H1 (cell line): ENCODE data around the gene ZBTB47. TPM values are rescaled to one million over a fixed set of nuclear protein-coding genes. Genes with fewer than 3 reads are reported as not detected.

Experiments
- CTCF ChIA-PET: fragments of 300-600 bp; sonication (Branson Sonifier 250); formaldehyde crosslinking; loops from one replicate; lab custom pipeline; 2021; ENCODE audit not compliant: partially characterized antibody; lab: Charles Lee
- POLR2A ChIA-PET: fragments of 300-600 bp; sonication (Branson Sonifier 250); formaldehyde crosslinking; loops from one replicate; lab custom pipeline; 2021; ENCODE audit warnings: inconsistent platforms; ENCODE audit not compliant: partially characterized antibody; lab: Charles Lee
- DNase-seq, 2 experiments: peaks; one replicate each; pipeline versions ENCODE4 v3.0.0 to v3.0.0-alpha.2; 2010 to 2022; ENCODE audit warnings: low spot score in 2 of 2, low read depth in 1 of 2, mixed read lengths in 1 of 2
- FAIRE-seq: peaks from 2 replicates; lab custom pipeline; 2011; peaks lifted over from hg19 to GRCh38; lab: Jason Lieb, UNC
- H2AFZ ChIP-seq: 2 replicates; pipeline ENCODE4 v1.8.1; 2012; ENCODE audit warnings: low read length, inconsistent platforms
- H2AK5ac ChIP-seq: 2 replicates; pipeline ENCODE4 v1.6.1; 2013; ENCODE audit warnings: low read depth, low read length
- H2BK120ac ChIP-seq: replicated peaks from 2 replicates; pipeline ENCODE3; 2013; ENCODE audit warnings: low read depth, low read length, inconsistent platforms
- H2BK12ac ChIP-seq: 2 replicates; pipeline ENCODE4 v1.6.1; 2013; ENCODE audit warnings: low read depth, low read length
- H2BK15ac ChIP-seq: 2 replicates; pipeline ENCODE4 v1.6.1; 2013; ENCODE audit warnings: low read length
- H2BK20ac ChIP-seq: 2 replicates; pipeline ENCODE4 v1.6.1; 2013; ENCODE audit warnings: low read length
- H2BK5ac ChIP-seq: 2 replicates; pipeline ENCODE4 v1.6.1; 2013; ENCODE audit warnings: low read depth, low read length
- H3K14ac ChIP-seq: 2 replicates; pipeline ENCODE4 v1.6.1; 2013; ENCODE audit warnings: inconsistent platforms; ENCODE audit not compliant: insufficient read length
- H3K18ac ChIP-seq: 2 replicates; pipeline ENCODE4 v1.6.1; 2013; ENCODE audit warnings: low read length; ENCODE audit errors: extremely low read depth
- H3K23ac ChIP-seq: 2 replicates; pipeline ENCODE4 v1.6.1; 2013; ENCODE audit warnings: inconsistent platforms; ENCODE audit not compliant: insufficient read length
- H3K23me2 ChIP-seq: 2 replicates; pipeline ENCODE4 v1.6.1; 2013; ENCODE audit warnings: low read depth, low read length
- H3K27ac ChIP-seq: 2 replicates; pipeline ENCODE4 v1.6.1; 2011; ENCODE audit warnings: low read depth, low read length, inconsistent platforms
- H3K27me3 ChIP-seq, 4 experiments: replicated peaks in 1 of 4; 1 replicate in 1 of 4; 2 replicates in 3 of 4; pipeline versions ENCODE4 v1.6.1 to v1.8.1; 2011 to 2013; ENCODE audit warnings: low read length in 3 of 4, mild to moderate bottlenecking in 3 of 4, inconsistent platforms in 2 of 4, mixed read lengths in 2 of 4, moderate library complexity in 1 of 4; ENCODE audit not compliant: control insufficient read depth in 3 of 4, insufficient read depth in 3 of 4; ENCODE audit errors: extremely low read depth in 1 of 4
- H3K36me3 ChIP-seq, 4 experiments: 2 replicates each; pipeline versions ENCODE4 v1.6.1 to v1.8.1; 2011 to 2013; ENCODE audit warnings: mild to moderate bottlenecking in 4 of 4, low read length in 3 of 4, moderate library complexity in 2 of 4, control low read depth in 1 of 4, inconsistent platforms in 1 of 4; ENCODE audit not compliant: insufficient read depth in 4 of 4, control insufficient read depth in 2 of 4
- H3K4ac ChIP-seq: replicated peaks from 2 replicates; pipeline ENCODE3; 2013; ENCODE audit warnings: low read length, low read depth, mixed read lengths, inconsistent platforms; ENCODE audit not compliant: insufficient read length
- H3K4me1 ChIP-seq, 4 experiments: replicated peaks in 1 of 4; 1 replicate in 1 of 4; 2 replicates in 3 of 4; pipeline versions ENCODE4 v1.6.1 to v1.8.1; 2011 to 2013; ENCODE audit warnings: low read length in 3 of 4, inconsistent platforms in 2 of 4, mixed read lengths in 1 of 4; ENCODE audit not compliant: insufficient read depth in 4 of 4, control insufficient read depth in 3 of 4
- H3K4me2 ChIP-seq, 2 experiments: 2 replicates each; pipeline versions ENCODE4 v1.6.1 to v1.8.1; 2011 to 2013; ENCODE audit warnings: low read depth in 2 of 2, low read length in 2 of 2, control low read depth in 1 of 2, inconsistent platforms in 1 of 2, mild to moderate bottlenecking in 1 of 2; ENCODE audit not compliant: insufficient read depth in 1 of 2
- H3K4me3 ChIP-seq, 4 experiments: fragments of 200-600, 300-600 bp in 1 of 4; sonication (generic), shearing (Covaris generic), sonication (Bioruptor Twin) in 1 of 4; 2 replicates each; pipeline versions ENCODE4 v1.5.1 to v1.8.1; 2011 to 2016; ENCODE audit warnings: low read length in 4 of 4, low read depth in 3 of 4, control low read depth in 2 of 4, inconsistent platforms in 2 of 4, mild to moderate bottlenecking in 2 of 4, mixed read lengths in 1 of 4, moderate library complexity in 1 of 4; ENCODE audit not compliant: insufficient read depth in 2 of 4; ENCODE audit errors: extremely low read depth in 1 of 4
- H3K56ac ChIP-seq: replicated peaks from 2 replicates; pipeline ENCODE3; 2013; ENCODE audit warnings: low read depth, mild to moderate bottlenecking, mixed read lengths, low read length, inconsistent platforms; ENCODE audit not compliant: insufficient read length
- H3K79me1 ChIP-seq: 2 replicates; pipeline ENCODE4 v1.6.1; 2013; ENCODE audit warnings: low read depth, low read length, control low read depth
- H3K79me2 ChIP-seq, 2 experiments: 2 replicates each; pipeline versions ENCODE4 v1.6.1 to v1.8.1; 2012 to 2013; ENCODE audit warnings: low read length in 2 of 2, mild to moderate bottlenecking in 2 of 2, inconsistent platforms in 1 of 2; ENCODE audit not compliant: insufficient read depth in 2 of 2, control insufficient read depth in 1 of 2
- H3K9ac ChIP-seq, 4 experiments: replicated peaks in 1 of 4; 1 replicate in 1 of 4; 2 replicates in 3 of 4; pipeline versions ENCODE4 v1.6.1 to v1.8.1; 2011 to 2013; ENCODE audit warnings: low read depth in 3 of 4, low read length in 3 of 4, control low read depth in 2 of 4, mild to moderate bottlenecking in 2 of 4, moderate library complexity in 2 of 4, inconsistent platforms in 1 of 4; ENCODE audit errors: extremely low read depth in 1 of 4
- H3K9me3 ChIP-seq, 2 experiments: 2 replicates each; pipeline versions ENCODE4 v1.6.1 to v1.8.1; 2012 to 2013; ENCODE audit warnings: mild to moderate bottlenecking in 2 of 2, moderate library complexity in 2 of 2, control low read depth in 1 of 2, inconsistent platforms in 1 of 2, low read depth in 1 of 2, low read length in 1 of 2, mixed read lengths in 1 of 2; ENCODE audit not compliant: insufficient read depth in 2 of 2
- H4K20me1 ChIP-seq, 2 experiments: replicated peaks in 1 of 2; 2 replicates each; pipeline versions ENCODE3 to v1.8.1; 2011 to 2013; ENCODE audit warnings: inconsistent platforms in 2 of 2, low read length in 2 of 2, mild to moderate bottlenecking in 1 of 2; ENCODE audit not compliant: insufficient read depth in 2 of 2, control insufficient read depth in 1 of 2
- H4K5ac ChIP-seq: 2 replicates; pipeline ENCODE4 v1.6.1; 2013; ENCODE audit warnings: low read length, low read depth, mixed read lengths, inconsistent platforms; ENCODE audit not compliant: insufficient read length
- H4K8ac ChIP-seq: 2 replicates; pipeline ENCODE4 v1.8.0; 2013; ENCODE audit warnings: mild to moderate bottlenecking, moderate library complexity, low read length, inconsistent platforms; ENCODE audit not compliant: insufficient read depth; ENCODE audit errors: extremely low read depth
- H4K91ac ChIP-seq: replicated peaks from 2 replicates; pipeline ENCODE3; 2013; ENCODE audit warnings: low read length, mixed read lengths, inconsistent platforms; ENCODE audit not compliant: insufficient read length
- EZH2 ChIP-seq: fragments of 200-600 bp; sonication (generic); IDR thresholded peaks from 2 replicates; pipeline ENCODE4 v1.7.1; 2012; ENCODE audit warnings: low read depth, mild to moderate bottlenecking, moderate library complexity, low read length, inconsistent platforms; ENCODE audit not compliant: severe bottlenecking
- TCF12 ChIP-seq: IDR thresholded peaks from 2 replicates; pipeline ENCODE4 v1.6.1; 2011; ENCODE audit warnings: low read depth, mild to moderate bottlenecking, low read length
- WGBS, 2 experiments: shearing (Covaris generic) in 1 of 2; methylation state at CpG; one replicate each; pipeline versions ENCODE4 v1.1.6 to v1.1.7; 2013 to 2015; ENCODE audit warnings: low lambda C conversion rate in 2 of 2, mixed read lengths in 2 of 2, inconsistent platforms in 1 of 2, low coverage in 1 of 2, missing lambda C conversion rate in 1 of 2; ENCODE audit not compliant: insufficient replicate concordance in 2 of 2, insufficient coverage in 1 of 2, insufficient read length in 1 of 2; ENCODE audit errors: extremely low coverage in 1 of 2, missing lambda C conversion rate in 1 of 2; 5-methylcytosine and 5-hydroxymethylcytosine counted together
- polyA plus RNA-seq, 7 experiments: library from polyadenylated mRNA; depleted of rRNA in 3 of 7; stranded (reverse) in 5 of 7; unstranded in 2 of 7; fragments of >200 nt in 5 of 7; fragments of 200-250 nt in 2 of 7; gene quantifications; 1 replicate in 5 of 7; 2 replicates in 1 of 7; 4 replicates in 1 of 7; pipeline versions ENCODE4 v1.2.1 to v1.2.3, GENCODE V29; 2011 to 2013; ENCODE audit warnings: missing spikeins in 2 of 7, mixed read lengths in 2 of 7
- total RNA-seq: library from RNA; stranded (reverse); fragmentation: NEBNext Ultra II Directional; extraction: Animal tissue kit (Norgen Biotek cat#: 25700); gene quantifications from 2 replicates; pipeline ENCODE4 v1.2.1, GENCODE V29; 2021

Gene ZBTB47
- total and polyA plus RNA-seq, 2 of the 8 experiments (the other 6 are each of a cell fraction or from before 2014, with no cell fraction given): 2.8 to 4.1 TPM

DNA sequence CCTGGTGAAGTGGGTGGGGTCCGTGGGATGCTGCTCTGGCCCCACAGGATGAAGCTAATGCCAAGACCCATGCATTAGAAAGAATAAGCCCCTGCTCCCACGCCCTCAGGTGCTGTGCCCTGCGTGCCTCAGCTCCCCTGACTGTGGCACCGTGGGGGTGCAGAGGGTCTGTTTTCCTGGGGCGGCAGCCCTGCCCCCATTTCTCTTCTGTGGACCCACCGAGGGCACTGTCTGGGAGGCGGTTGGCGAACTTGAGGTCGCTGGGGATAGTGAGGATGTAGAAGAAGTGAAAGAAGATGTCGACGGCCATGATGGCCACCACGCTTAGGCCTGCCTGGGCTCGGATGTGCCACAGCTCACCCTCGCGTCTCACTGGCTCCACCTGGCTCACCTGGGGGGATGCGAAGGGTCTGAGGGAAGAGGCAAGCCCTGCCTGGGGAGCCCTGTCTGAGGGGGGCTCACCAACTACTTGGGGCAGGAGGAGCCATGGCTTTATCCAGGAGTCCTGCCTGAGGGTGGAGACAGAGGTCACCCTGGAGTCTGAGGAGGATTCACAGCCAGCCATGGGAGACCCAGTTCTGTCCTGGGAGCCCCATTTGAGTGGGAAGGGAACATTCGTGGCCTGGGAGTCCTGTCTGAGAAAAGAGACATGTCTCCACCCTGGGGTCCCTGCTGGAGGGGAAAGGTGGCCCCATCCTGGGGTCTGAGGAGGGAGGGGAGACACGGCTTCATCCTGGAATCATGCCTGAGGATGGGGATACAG is 44.0 kb downstream of the ZBTB47 start:
- WGBS, 2 experiments: 90% methylated on average over 17 of the region's 18 CpGs; no CpG with 5 or more reads in 1 of the 2 experiments

More for the DNA sequence above, 44.0 kb downstream of the ZBTB47 start:
- Histone ChIP-seq H3K4me2 (no peak overlapping the region), H4K20me1 (peaks cover 0 to 2% of the 10 kb centered on the region in 2 experiments), H2AFZ (no peak overlapping the region), H3K79me2 (no peaks in the 10 kb centered on the region), H2BK5ac (no peak overlapping the region), H4K5ac (no peak overlapping the region), H3K23ac (no peak overlapping the region), H4K91ac (no peak overlapping the region), H3K18ac (no peak overlapping the region), H3K4me3 (no peak overlapping the region), H3K27me3 (0 out of 7 replicates have a peak, but pooled peaks cover 0 to 2% (median 0%) of the 10 kb centered on the region in 4 experiments), H3K36me3 (no peaks in the 10 kb centered on the region), H3K23me2 (peaks cover 2% of the 10 kb centered on the region; the same call in 1 of the 2 replicates), H4K8ac (no peak overlapping the region), H3K4ac (no peak overlapping the region), H3K4me1 (peaks cover 0 to 11% (median 0%) of the 10 kb centered on the region in 4 experiments; a peak in 3 of 7 replicates), H3K9me3 (no peaks in the 10 kb centered on the region), H3K14ac (no peak overlapping the region), H2BK20ac (no peak overlapping the region), H2BK15ac (no peak overlapping the region), H2BK120ac (no peak overlapping the region), H3K79me1 (no peaks in the 10 kb centered on the region), H2BK12ac (no peak overlapping the region), H3K27ac (no peak overlapping the region), H3K56ac (no peak overlapping the region), H2AK5ac (no peak overlapping the region), H3K9ac (no peak overlapping the region)
- DNase-seq: peak in 1 of 2 experiments; percentile 35
- TF ChIP-seq TCF12 (no peak), EZH2 (no peak)
- ChIA-PET CTCF (interaction anchor here (0.6 to 2.0 kb wide), 4 partner anchors 9 to 640 kb away, joined by 3 to 9 read pairs (median 4); no protein-coding TSS in a partner anchor), POLR2A (interaction anchor here (1.1 kb wide), 1 partner anchor 41 kb away, joined by 3 read pairs; no protein-coding TSS in a partner anchor)
- FAIRE-seq: no peak
